HG03064 (cell line): Measurements from ENCODE around the gene VTA1.
"Not testable (repeated sequence)": the region's sequence is repeated elsewhere in the genome, so short reads cannot be mapped to it uniquely, and the experiment has no call there.

Source experiments
- ATAC-seq: cut with Tn5 transposase; IDR thresholded peaks from one replicate; pipeline ENCODE4 v1.9.1; 2021; ENCODE audit warnings: low read depth; ENCODE audit not compliant: unreplicated experiment

VTA1 gene, protein sequence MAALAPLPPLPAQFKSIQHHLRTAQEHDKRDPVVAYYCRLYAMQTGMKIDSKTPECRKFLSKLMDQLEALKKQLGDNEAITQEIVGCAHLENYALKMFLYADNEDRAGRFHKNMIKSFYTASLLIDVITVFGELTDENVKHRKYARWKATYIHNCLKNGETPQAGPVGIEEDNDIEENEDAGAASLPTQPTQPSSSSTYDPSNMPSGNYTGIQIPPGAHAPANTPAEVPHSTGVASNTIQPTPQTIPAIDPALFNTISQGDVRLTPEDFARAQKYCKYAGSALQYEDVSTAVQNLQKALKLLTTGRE

DNA sequence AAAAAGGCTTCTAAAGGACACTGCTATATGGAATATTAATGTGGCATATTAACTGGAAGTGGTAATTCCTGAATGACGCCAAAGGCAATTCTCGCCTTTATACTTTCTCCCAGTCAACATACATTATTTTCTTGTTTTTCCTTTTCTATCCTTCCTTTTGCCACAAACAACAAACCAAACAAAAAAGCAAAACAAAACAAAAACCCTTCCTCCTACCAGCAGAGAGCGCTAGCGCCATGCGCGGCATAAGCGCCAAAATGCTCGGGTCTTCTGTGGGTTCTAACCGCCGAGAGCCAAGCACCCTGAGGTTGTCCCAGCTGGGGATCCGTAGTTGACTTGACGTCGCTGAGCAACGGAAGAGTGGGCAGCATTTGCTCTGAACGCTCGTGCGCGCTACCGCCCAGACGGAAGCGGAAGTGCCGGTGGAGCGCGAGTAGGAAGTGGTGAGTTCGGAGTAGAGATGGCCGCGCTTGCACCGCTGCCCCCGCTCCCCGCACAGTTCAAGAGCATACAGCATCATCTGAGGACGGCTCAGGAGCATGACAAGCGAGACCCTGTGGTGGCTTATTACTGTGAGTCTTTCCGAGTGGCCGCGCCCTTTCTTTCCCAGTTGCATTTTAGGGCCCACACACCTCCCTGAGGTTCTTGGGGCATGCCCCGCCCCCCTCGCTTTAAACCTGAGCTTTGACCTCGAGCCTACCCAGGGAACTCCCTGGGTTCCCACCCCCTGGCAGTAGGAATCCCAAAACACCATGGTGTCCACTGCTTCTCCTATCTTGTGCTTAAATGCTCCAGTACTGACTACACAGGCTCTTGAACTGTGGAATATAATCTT, at the start of gene VTA1, which contains the start of gene NMBR:
VTA1 (plus strand) TSS at position 436 of the 835 bp plus-strand sequence; CDS start at position 461, 25 bp downstream.
NMBR (minus strand) TSS at position 295 of the 835 bp plus-strand sequence. CDS start 58,464 bp downstream, outside the sequence.
- peak; percentile 100 for ATAC-seq

DNA sequence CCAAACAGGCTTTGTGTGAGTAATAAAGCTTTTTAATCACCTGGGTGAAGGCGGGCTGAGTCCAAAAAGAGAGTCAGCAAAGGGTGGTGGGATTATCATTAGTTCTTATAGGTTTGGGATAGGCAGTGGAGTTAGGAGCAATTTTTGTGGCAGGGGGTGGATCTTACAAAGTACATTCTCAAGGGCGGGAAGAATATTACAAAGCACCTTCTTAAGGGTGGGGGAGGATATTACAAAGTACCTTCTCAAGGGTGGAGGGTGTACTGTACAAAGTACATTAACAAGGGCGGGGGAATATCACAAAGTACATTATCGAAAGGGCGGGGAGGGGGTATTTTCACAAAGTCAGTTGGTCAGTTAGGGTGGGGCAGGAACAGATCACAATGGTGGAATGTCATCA, 42.2 kb upstream of the VTA1 start:
- not testable (repeated sequence) for ATAC-seq

DNA sequence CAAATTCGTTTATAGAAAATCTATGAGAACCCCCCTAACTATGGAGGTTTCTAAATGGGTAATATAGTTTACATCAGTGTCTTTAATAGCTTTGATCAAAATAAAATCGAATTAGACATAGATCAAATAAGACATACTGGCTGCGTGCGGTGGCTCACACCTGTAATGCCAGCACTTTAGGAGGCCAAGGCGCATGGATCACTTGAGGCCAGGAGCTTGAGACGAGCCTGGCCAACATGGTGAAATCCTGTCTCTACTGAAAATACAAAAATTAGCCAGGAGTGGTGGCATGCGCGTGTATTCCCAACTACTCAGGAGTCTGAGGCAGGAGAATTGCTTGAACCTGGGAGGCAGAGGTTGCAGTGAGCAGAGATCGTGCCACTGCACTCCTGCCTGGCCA, 36.2 kb upstream of the VTA1 start:
- ATAC-seq = not testable (repeated sequence)

DNA sequence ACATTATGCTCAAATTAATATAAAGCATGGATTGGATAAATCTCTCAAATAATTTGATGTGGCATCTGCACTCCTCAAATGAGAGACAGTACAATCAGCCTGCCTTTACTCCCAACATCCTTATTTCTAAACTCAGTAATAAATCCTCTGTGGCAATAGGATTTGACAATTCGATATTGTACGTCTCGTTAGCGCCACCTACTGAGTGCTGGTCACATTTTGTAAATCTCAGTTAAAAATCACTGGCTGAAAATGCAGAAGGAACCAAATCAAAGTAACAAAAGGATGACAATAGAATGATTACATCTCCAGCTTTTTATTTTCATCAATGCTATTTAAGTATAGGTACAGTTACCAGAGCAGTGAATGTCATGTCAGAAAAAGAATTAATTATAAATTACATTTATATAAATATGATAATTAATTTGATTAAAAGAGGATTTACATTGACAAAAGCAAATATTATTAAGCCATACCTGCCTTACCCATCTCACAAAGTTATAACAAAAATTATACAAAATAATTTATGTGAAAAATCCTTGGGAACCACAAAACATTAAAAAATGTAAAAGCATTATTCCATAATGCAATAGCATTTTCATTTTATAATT, 34.5 kb upstream of the VTA1 start:
- no peak for ATAC-seq

DNA sequence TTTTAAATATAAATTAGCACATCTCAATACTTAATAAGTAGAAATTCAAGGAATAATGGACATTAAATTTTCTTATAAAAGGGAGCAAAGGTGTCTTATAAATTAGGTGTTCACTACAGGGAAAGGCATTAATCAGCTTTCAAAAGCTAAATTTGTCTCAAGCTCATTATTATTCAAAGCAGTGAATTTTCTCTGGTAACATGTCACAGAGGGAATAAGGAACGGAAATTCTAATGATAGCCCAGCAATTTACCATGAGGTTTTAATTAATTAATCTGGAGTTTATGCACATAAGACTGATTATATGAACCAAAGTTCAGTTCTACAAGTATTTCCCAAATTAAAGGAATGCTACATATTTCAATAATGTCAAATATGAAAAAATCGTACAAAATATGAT, 29.7 kb upstream of the VTA1 start:
- no peak for ATAC-seq

DNA sequence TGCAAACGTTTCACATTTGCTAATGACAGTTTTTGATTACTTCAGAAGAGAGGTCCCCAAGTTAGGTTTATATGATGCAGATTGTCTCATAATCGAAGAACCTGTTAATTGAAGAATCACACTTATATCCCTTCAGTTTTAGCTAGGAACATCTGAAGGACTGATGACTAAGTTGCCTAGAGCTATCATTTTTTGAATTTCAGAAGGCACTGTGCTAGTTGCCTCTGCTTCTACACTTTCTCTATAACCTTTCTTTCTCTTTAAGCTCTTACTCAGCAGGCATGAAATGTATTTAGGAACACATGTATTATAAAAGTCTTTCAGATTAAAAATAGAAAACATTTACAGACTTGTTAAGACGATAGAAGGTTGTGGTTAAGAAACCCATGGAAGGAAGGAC, 28.7 kb upstream of the VTA1 start:
- ATAC-seq = no peak

DNA sequence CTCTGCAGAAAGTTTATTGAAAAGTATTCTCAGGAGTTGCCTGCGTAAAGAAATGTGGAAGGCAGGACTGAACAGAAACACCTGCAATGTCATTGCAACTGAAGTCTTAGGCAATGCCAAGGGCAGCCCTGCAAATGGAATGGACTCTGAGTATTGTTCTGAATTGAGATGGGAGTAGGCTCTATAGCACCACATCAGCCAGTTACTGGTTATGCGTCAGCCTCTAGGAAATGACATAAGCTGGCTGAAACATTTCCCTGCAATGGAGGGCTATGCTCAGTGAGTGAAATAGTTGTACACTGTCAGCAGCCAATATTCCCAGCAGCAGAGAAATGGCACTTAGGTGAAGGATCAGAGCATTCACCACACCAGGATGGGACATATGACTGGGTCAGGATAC, 28.1 kb upstream of the VTA1 start:
- no peak for ATAC-seq

DNA sequence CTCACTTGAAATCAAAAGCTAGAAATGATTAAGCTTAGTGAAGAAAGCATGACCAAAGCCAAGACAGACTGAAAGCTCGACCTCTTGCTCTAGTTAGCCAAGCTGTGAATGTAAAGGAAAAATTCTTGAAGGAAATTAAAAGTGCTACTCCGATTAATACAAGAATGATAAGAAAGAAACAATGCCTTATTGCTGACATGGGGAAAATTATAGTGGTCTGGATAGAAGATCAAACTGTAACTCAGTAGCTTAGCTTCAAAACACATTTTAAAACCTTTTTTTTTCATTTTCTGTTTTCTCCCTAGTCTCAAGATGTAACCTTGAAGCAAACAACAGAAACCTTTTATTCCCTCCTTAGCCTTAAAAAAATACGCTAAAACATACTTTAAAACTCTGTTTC, 25.7 kb upstream of the VTA1 start:
- no peak for ATAC-seq

DNA sequence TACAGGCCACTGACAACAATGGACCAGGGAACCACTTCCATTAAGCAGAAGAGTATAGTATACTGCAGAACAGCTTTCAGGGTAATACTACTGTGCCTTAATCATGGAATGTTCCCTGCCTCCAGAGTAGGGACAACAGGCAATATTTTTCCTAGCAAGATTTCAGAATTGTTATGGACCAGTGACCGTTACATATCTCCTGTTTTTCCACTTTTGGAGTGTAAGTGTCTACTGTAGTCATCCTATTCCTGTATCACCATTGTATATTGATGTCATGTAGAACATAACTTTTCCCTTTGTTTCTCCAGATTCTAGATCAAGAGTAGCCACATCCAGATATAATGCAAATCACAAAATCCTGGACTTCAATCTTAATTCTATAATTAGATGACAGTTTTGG, 16.2 kb upstream of the VTA1 start:
- ATAC-seq = no peak

DNA sequence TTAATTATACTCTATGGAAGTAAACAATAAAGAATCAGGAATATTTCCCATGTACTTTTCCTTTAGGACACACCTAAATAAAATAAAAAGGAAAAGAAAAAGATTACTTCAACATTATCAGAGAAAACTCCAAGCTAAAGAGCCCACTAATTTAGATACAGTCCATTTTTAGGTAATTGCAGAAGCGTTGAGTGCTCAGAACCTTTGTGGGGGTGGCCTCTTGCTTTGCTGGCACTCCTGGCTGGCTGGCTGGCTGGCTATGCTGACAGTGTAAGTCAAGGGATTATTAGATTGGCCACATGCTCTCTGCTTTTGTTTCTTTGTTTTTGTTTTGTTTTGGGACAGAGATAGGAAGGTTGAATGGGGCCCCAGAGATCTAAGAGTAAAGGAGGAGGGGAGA, 14.4 kb upstream of the VTA1 start, which contains the start of gene GJE1:
GJE1 (plus strand) TSS at position 301 of the 400 bp plus-strand sequence. CDS start 234 bp downstream, outside the sequence.
- no peak for ATAC-seq

DNA sequence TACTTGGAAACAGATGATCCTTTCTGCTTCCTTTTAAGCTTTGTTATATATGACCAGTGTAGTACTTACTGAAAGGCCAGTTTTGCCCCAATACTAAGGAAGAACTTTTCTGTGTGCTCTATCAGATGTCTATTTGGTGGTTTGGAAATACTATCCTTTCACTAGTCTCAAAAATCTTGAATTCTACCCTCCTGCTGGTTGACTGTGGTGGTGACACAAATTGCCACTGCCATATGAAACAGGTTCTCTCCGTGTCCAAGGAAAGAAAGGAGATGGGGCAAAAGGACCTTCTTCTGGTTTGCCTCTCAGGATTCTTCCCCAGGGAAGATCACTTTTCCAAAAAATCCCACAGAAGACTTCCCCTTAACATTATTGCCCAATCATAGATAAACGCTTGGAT, 8.2 kb upstream of the VTA1 start:
- ATAC-seq = no peak

DNA sequence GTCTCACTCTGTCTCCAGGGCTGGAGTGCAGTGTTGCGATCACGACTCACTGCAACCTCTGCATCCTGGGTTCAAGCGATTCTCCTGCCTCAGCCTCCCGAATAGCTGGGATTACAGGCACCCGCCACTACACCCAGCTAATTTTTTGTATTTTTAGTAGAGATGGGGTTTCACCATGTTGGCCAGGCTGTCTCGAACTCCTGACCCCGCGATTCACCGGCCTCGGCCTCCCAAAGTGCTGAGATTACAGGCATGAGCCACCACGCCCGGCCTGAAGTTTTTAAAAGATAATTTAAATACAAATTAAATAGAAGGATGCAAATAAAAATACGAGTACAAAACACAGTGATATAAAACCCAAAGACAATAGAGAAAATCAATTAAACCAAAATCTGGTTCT, 5.5 kb upstream of the VTA1 start:
- ATAC-seq = not testable (repeated sequence)

DNA sequence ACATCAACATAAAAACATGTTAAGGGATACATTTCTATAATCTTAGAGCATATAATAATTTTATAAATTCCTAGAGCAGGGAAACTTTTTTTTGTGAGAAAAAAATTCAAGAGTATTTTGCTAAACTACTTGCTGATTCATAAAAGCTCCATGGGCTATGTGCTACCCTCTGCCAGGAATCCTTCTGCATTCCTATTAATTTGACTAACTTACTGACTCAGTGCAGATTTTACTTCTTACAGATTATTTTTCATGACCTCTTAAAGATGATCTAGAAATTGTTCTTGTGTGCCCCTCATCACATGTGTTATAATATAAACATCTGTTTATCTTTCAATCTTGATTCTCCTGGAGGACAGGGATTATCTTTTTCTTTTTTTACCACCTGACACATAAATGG, 5.7 kb downstream of the VTA1 start:
- no peak for ATAC-seq

DNA sequence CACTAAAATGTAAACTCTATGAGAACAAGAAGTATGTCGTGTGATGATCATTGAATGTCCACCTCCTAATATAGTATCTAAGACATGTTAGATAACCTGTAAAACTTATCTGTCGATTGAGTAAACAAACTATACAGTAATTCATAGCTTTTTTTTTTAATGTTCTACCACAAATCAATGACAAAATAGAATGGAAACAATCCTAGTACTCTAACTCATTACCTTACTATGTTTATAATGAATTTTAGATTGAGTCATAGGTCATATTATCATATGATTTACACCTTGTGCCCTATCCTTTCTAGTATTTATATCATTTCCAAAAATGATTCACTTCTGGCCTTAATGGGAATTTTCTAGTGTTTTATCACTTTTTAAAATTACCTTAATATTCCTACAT, 6.1 kb downstream of the VTA1 start:
- no peak for ATAC-seq

DNA sequence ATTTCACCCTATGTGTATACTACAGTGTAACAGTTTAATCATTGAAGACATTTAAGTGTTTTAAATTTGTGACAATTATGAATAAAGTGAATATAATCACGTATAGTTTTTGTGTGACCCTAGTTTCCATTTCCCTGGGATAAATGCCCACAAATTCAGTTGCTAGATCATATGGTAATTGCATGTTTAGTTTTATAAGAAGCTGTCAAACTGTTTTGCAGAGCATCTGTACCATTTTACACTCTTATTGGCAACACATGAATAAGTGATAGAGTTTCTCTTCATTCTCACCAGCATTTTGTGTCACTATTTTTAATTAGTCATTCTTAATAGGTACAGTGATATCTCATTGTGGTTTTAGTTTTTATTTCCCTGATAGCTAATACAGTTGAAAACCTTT, 7.3 kb downstream of the VTA1 start:
- ATAC-seq = no peak

DNA sequence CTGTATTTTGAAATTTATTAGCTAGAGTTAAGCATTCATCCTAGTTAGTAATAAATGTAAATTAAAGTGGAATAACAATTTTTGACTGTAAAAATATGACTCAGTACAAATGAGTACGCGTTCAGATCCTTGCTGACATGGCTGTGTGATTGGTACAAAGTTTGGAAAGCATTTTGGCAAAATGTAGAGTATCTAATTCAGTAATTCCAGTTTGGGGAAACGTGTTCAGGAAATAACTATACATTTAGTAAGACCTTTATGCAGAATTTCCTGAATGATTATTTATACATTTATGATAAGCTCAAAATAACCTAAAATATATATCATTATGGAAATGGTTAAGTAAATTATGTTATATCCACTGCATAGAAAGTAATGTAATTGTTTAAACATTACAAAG, 8.0 kb downstream of the VTA1 start:
- no peak for ATAC-seq

DNA sequence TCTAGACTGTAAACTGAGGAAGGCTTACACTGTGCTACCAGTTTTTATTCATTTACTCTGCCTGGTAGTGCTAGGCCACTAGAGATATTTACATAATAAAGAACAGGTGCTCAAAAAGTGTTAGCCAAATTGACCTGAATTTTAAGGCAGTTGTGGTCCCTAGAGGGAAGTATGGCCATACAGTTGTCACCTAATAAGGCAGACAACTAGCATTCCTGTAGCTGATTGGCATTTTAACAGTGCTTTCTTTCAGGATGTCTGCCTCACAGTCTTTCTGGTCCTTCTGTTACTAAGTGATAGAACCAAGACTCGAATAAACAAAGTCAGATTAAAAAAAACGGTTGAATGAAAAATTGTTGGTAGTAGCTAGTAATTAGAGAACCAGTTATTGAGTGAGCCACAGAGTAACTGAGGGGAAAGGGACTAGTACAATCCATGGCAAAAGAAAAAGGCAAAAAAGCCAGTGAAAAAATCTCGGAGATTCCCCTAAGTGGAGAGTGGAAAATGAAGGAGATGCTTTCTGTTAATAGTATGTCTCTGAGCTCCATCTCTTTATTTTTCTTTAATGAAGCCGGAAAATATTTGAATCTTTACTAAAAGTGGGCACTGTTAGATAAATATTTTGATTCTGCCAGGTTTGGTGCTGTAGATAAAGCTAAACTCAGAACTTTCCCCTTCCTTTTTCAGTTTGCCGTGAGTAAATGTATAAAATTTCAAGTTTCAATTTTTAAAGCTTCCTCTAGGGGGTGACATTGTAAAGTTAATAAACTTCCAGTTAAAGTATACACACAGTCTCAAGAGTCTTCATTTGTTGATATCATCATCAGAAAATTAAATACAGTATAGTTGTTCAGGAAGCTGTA, 9.1 kb downstream of the VTA1 start:
- peak; percentile 66 for ATAC-seq

DNA sequence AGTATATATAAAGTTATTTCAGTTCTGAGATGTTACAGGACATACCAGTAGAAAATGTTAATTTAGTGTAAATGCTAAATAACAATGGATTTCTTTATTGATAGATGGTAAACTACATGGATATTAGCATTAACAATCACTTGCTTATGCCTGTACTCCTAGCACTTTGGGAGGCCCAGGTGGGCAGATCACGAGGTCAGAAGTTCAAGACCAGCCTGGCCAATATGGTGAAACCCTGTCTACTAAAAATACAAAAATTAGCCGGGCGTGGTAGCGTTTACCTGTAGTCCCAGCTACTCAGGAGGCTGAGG, 9.7 kb downstream of the VTA1 start:
- not testable (repeated sequence) for ATAC-seq

DNA sequence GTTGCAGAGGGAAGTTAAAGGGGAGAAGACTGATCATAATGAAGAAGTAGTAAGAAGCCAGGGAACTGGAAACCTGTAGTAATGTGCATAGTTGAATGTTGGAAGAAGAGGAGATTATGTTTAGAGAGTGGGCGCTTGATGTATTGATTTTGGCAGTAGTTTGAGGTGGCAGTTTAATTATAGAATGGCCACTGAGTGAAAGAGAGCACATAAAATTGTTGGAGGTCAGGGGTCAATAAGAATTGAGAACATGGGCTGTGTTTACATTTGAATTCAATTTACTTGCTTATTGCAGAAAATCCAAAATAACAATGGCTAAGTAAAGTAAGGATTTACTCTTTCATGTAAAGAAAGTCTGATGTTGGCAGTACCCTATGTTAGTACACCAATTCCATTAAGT, 15.7 kb downstream of the VTA1 start:
- ATAC-seq = no peak

DNA sequence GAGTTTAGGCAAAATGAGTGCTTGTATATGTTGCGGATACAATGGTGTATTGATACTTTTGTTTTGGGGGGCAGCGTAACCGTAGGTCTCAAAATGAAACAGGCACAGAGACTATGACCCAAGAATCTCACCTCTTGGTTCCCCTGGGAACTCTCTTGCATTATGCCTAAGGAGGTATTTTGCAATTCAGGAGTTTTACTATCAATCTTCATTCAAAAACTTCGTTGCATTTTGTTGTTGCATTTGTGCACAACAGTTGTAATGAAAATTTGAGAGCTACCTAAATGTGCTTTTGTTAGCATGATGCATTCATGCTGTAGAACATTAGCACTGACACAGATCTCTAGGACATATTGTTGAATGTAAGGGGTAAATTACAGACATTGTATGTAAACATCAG, 18.2 kb downstream of the VTA1 start:
- ATAC-seq = no peak

DNA sequence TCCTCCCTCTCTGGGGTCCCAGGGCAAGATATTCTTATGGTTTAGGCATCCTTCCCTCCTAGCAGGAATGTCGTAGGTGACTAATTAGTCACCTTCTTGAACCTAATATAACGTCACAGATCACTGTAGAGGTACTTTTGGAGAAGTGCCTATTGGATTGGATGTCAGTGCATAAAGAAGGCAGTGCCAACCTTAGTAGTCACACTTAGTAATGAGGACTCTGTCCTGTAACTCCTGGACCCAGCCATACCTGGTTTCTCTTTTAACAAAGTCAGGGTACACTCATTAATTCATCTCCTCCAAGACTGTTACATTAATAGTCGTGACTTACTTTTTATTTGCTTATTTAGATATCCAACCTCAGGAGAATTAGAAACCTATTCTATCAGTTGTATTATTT, 20.0 kb downstream of the VTA1 start:
- no peak for ATAC-seq
